CD4-positive, alpha-beta T cell treated with Interleukin-10 for 1 hour (primary cell): ENCODE measurements around the gene PDE9A.
A peak's percentile ranks its signal among the peaks of the same experiment; 100 is the strongest.

Source experiments
- DNase-seq: peaks from one replicate; pipeline ENCODE4 v3.0.0-alpha.2; 2020

The PDE9A gene

DNA sequence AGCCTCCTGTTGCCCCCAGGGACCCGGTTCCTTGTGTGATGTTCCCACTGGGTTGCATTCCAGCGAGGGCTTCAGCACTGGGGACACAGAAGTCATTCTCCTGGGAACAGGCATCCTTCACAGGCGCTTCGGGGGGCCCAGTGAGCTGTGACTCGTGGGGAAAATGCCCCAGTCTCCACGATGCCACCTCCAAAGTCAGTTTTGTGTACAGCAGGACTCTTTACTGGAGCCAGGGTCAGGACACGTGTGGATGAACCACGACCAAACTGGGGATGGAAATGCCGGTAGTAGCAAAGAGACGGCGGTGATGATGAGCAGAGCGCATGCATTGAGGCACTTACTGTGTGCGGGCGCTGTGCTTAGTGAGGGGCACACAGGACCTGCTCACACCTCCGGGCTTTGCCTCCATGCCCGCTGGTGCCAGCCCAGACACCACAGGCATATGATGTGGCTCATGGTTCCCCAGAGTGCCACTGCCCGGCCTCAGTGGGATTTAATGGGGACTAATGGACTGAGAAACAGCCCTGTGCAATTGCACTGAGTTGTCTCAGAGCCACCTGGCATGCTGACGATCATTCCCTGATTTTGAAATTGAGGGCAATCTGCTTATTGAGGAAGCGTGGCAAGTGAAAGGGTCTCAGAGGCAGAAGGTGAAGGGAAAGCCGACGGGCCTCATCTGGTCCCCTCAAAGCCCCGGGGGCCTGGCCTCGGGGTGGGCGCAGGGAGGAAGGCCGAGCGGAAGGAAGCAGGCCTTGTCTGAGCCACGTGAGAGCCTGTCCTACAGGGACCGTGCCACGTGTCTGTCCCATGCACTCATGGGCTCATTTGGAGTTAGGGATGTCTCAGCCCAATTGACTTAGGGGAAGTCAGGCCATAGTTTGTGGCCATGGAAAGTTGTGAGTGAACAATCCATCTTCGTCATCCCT, 91.4 kb downstream of the PDE9A start:
- DNase-seq, result no peak

DNA sequence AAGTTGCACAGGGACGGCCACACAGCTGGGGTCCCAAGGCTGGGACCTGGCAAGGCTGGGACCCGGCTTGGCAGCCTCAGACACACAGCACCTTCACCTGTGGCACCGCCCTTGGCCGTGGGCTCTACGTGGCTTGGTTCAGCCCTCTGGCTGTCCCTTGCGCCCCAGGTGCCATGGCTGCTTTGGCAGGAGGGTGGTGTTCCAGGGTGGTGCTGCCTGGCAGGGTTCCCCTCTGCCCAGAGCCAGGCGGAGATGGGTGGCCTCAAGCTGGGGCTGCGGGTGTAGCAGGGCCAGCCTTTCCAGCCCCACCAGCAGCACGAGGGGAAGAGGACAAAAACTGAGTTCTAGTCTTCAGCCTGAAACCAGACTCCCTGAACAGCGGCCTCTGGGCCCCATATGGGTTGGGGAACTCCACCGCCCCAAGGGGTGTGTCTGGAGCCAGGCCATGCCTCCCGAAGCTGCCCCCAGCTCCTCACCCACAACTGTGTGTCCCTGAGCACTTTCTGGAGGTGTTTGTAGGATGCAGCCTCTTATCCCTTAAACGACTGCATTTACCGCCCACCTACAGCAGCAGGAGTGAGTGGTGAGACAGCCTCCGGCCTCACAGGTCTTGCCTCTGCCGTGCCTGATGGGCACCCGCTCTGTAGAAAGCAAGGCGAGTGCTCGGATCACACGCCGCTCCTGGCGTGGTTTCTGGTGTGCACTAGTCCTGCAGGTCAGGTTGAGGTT, 92.3 kb downstream of the PDE9A start:
- no peak for DNase-seq

DNA sequence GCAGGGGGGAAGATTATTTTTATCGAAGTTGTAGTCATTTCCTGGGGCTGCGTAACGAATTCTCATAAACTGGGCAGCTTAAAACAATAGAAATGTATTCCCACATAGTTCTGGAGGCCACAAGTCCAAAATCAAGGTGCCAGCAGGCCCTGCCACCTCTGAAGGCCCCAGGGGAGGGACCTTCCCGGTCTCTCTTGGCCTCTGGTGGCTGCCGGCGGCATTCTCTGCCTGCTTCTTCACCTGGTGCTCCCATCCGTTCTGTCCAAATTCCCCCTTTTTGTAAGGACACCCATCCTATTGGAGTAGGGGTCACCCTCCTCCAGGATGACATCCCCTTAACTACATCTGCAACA, 92.8 kb downstream of the PDE9A start:
- peak; percentile 6 for DNase-seq

DNA sequence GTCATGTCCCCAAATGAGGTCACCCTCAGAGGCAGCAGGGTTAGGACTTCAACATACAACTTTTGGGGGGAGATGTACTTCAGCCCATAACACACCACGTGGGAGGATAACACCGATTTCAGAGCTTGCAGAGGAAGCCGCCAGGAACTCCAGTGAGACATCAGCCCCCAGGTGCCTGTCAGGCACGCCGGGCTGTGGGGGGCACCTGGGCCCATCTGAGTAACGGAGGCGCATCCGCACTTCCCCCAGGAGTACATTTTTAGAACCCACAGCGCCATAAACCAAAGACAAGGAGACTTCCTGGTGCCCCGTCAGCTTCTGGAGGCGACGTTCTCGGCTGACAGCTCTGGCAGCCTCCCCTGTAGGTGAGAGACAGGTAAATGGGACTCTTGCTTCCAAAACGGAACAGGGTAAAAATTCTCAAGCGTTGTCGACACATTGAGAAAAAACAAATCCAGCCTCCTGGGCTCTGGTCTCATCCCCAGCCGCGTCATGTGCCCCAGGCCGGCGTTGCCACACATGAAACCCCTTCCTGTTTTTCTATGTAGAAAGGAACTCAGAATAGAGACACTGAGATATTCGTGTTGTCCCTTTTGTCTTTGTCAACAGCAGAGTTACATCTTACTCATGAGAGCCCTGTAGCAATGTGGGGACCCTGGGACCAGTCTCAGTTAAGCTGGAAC, 93.3 kb downstream of the PDE9A start:
- DNase-seq, result peak; percentile 61

DNA sequence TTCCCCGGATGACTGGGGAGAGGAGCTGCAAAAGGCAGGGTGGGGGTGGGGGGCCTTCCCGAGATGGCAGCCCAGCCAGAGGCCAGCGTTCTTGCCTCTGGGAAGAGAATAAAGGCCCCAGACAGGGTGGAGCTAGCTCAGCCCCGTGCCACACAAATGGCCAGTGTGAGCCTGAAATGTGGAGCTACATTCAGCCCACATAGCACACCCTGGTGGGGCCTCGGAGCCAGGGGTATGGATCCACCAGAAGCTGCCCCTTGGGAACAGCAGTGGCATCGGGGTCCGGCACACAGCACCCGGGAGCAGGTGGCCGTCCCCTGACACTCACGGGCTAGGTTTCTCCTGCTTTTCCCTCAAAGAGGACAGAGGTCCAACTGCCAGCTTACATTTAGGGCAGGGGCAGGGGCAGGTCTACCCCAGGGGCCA, 93.9 kb downstream of the PDE9A start:
- no peak for DNase-seq

DNA sequence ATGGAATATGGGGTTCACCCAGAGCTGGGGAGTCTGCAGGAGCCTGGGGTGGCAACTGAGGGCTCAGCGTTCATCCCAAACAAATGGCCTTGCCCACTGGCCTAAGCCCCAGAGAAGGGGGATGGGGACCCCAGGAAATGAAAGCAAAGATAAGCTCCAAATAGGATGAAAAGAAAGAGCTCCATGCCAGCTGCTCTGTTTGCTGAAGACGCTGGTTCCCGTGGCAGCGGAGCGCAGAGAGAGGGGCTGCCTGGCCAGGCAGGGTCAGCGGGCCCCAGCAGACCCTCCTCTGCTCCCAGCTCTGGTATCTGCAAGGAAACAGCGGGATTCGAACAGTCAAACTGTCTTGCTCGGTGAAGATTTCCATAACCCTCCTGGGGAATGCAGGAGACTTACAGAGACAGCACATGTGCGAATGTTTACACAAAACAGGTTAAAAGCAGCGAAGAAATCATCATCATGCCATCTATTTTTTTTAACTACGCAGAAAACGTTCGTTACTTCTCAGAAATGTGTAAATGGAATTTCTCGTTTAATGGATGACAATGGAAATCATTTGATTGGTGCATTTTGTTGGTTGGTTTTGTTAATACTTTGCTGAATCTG, 94.4 kb downstream of the PDE9A start:
- no peak for DNase-seq

DNA sequence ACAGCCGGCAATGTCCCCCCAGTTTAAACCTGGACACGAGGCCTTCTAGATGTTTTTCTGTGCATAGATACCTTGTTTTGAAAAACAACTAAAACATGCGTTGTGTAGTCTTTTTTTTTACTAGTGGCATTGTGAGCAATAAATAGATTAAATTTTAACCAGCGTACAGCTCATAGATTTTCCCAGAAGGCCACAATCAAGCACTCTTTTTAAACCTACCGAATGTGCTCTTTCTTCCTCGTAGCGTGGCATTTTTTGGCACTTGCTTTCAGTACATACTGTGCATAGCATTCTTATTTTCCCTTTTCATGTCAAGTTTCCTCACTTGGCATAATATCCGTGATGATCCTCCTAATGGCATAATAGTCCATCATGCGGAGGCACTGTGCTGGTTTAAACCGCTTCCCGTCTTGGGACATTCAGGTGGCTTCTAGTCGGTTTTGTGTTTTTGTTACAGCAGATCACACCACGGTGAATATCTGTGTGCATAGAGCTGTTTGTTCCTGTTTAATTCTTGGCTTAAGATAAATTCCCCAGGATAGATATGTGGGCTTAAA, 95.3 kb downstream of the PDE9A start:
- no peak for DNase-seq

DNA sequence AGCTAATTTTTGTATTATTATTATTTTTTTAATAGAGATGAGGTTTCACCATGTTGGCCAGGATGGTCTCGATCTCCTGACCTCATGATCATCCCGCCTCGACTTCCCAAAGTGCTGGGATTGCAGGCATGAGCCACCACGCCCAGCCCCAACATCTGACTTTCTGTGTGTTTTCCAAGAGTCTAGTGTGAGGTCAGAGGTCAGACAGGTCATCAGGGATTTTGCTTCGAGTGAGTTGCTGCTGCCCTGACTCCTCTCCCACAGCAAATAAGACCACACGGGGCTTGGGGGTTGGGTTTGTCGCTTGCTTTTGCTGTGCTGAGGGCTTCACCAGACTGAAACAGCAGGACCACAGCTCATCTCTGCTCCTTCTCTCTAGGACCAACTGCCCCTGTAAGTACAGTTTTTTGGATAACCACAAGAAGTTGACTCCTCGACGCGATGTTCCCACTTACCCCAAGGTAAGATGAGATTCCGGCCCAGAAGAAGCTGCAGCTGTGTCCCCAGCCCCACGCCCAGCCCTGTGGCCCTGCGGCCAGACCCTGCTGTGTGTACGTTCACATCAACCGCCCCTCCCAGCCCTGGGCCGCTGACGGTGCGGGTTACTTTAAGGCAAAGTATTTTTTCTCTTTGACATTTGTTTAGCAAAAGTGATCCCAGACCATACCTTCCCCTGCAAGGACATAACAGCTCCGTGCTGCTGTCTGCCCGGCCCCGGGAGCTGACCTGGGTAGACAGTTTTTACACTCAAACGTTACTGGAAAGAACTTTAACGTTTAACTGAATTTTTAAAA, 97.5 kb downstream of the PDE9A start:
- DNase-seq, result no peak

DNA sequence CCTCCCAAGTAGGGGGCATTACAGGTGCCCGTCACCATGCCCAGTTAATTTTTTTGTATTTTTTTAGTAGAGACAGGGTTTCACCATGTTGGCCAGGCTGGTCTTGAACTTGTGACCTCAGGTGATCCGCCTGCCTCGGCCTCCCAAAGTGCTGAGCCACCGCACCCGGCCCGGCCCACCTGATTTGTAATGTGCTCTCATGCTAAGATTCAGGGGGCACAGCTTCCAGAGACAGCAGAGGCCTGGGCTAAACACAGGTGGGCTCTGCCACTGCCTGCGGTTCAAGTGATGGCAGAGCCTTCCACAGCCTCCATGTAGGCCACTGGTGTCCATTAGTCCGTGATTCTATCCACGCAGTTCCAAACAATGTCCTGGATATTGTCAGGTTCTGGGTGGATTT, 98.4 kb downstream of the PDE9A start:
- DNase-seq, result no peak

DNA sequence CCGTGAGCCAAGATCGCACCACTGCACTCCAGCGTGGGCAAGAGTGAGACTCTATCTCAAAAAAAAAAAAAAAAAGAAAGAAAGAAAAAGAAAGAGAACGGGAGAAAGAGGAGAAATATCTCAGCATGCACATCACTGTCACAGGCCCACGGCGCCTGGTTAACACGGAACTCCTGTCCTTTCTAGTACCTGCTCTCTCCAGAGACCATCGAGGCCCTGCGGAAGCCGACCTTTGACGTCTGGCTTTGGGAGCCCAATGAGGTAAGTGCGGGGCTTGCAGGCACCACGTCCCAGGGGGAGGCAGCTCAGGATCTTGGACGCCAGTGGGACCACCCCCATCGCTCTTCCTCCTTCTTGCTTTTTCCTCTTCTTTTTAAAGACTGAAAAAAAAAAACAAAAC, 100.4 kb downstream of the PDE9A start:
- no peak for DNase-seq

DNA sequence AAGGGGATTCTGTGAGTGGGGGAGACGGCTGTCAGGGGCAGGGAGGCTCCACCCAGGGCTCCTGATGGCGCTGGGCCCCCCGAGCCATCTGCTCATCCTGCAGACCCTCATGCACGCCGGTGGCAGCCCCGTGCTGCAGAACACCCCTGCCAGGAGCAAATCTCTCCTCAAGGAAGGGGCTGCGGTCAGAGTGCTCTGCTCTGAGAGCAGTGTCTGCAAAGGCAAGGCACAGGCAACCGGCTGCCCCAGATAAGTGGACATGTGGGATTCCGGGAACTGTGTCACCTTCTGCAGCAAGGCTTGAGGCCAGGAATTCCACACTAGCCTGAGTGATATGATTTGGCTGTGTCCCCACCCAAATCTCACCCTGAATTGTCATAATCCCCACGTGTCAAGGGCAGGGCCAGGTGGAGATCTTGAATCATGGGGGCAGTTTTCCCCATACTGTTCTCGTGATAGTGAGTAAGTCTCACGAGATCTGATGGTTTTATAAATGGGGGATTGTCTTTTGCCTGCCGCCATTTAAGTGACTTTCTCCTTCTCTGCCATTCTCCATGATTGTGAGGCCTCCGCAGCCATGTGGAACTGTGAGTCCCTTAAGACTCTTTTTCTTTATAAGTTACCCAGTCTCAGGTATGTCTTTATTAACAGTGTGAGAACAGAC, 101.0 kb downstream of the PDE9A start:
- no peak for DNase-seq

DNA sequence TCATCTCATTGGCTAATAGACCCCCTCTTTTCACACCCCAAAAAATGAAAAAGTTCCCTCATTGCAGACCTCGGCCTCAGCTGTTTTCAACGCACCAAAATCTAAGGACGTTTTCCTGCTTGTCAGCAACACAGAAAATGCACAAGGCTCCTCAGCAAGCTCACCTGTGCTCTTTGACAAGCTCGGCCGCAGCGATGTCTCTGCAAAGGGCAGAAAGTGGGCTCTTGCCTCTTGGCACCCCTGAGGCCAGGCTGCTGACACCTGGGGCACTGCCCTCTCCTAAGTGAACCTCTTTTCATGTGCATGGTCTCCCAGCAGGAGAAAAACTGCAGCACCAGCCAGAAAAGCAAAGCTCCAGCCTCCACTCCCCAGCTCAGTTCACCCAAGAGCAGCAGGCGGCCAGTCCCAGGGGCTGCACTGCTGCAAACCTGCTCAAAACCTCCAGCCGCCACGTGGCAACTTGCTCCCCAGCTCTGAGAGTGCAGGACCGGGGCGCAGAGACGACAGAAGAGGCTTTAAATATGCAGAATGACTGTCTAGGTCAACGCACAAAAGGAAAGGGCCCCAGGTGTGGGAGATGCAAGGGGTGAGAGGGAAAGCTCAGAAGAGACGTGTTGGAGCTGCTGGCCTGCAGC, 101.7 kb downstream of the PDE9A start:
- DNase-seq, result no peak

DNA sequence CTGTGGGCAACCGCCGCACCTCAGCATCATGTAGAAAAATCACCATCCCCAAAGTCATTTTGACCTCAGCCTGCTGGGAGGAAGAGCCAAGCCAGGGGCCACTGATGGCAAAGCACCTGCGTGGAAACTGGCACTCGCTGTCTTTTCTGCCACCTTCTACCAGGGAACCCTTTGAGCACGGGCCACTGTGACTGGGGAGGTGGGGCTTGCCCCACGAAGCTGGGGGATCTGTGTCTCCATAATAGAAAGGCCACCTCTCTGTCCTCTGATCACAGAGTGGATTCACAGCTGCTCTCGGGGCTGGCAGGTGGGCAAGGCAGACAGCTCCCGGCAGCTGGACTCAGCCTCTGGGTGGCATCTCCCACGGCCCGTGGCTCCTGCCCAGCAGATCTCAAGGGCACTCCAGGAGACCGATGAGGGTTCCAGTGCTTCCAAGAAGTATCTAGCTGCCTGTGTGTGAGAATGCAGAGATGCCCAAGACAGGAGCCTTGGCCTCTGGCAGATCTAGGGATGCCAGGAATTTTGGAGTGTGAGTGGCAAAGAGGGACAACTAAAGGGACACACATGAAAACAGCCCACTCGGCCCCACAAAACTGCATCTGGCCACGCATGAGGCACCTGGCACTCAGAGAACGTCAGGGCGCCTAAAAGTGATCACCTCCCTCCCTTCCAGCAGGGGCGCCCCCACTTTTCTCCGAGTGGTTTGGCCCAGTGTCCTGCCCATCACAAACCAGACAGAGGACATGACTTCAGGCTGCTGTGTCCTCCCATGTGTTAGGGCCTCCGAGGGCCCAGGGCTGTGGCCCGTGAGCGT, 102.6 kb downstream of the PDE9A start:
- DNase-seq, result no peak

DNA sequence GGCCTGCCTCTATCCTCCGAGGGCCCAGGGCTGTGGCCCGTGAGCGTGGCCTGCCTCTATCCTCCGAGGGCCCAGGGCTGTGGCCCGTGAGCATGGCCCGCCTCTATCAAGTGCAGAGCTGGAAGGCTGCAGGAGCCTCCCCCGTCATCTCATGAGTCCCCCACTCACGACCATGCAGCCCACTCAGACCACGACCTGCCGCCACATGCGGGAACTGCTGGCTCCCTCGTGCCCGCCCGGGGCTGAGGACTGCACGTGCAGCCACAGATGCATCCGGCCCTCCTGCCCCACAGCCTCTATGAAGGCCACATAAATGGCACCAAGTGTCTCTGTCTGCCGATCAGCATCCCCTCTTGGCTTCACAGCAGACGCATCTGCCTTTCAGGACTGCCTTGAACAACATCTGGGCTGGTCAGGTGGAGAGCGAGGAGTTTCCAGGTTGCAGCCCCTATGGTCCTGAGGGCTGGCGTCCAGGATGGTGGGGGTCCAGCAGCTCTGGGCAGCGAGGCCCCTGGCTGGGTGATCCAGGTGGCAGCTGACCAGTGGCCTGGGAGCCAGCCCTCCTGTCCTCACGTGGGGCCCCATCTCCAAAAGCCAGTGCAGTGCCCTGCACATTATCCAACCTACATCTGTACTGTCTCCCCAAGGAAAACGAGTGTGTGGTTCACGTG, 103.3 kb downstream of the PDE9A start:
- DNase-seq, result no peak

DNA sequence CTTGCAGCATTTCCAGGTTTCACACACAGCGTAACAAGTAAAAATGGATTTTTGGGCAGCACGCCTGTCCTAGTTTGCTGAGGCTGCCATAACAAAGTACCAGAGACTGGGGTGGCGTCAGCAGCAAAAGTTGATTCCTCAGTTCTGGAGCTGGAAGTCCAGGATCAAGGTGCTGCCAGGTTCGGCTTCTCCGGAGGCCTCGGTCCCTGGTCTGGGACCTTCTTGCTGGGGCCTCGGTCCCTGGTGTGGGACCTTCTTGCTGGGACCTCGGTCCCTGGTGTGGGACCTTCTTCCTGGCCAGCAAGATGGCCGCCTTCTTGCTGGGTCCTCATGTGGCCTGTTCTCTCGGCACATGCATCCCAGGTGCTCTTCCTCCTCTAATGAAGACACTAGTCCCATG, 104.0 kb downstream of the PDE9A start:
- DNase-seq, result no peak

DNA sequence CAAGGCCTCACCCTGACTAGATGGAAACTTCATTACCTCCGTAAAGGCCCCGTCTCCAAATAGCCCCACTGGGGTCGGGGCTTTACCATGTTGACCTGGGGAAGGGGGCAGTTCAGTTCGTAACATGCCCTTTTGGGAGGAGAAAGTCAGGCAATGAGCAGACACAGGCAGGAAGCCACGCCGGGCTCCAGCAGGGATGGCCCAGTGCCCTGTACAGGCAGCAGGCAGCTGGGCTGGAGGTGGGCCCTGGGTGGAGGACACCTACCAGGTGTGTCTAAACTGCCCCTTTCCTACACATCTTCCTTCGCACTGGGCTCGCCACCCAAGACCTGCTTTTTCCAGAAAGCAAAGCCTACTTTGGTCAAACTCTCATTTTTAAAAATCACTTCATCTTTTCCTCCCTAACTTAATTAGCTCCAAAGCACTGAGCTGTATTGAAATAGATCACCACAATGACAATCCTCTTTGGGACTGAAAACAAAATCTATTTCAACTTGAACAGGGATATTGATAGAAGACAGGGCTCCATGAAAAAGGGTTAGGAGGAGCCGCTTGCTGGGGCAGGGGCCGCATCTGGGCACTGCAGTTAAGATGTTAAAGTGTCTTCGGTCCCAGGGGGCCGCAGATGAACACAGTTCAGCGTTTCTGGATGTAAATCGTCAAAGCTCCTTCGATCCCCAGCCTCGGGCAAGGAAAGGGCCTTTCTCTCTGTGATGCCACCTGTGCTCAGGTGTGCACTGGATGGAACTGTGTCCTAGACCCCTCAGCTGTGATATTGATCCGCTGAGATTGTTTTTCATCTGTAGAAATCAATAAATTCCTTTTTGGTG, 104.6 kb downstream of the PDE9A start:
- no peak for DNase-seq

DNA sequence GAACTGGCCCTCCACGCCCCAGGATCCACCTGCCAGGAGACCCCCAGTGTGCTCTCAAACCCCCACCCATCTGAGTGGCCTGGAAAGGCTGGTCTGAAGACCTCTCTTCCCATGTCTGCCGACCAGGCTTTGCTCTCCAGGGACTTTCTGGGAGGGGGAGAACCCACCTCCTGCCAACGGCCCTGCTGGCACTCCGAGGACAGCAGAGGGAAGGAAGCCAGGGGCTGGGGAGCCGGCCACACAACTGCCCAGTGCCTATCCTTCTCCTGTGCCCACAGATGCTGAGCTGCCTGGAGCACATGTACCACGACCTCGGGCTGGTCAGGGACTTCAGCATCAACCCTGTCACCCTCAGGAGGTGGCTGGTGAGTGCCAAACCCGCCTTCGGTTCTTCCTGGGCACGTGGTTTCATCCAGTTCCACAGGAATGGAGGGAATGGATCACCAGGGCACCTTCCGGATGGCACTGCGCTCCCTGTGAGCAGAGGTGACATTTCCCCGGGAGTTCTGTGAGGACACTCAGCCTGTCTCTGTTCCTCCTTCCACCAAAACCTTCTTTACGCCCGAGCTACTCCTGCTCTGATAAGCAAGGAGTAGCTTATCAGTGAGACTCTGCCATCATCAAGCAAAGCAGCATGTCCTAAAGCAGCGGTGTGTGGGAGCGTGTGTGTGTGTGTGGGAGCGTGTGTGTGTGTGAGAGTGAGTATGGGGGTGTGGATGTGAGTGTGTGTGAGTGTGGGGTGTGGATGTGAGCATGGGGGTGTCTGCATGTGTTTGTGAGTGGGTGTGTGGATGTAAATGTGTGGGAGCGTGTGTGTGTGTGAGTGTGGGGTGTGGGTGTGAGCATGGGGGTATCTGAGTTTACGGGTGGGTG, 105.5 kb downstream of the PDE9A start:
- DNase-seq, result no peak

DNA sequence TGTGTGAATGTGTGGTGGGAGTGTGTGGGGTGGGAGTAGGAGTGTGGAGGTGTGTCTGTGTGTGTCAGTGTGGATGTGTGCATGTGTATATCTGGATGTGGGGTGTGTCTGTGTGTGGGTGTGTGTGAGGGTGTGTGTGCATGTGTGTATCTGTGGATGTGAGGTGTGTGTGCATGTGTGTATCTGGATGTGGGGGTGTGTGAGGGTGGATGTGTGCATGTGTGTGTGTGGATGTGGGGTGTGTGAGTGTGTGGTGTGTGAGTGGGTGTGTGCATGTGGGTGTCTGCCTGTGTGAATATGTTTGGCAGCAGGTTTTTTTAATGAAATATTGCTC, 106.1 kb downstream of the PDE9A start:
- no peak for DNase-seq
